ENCODE measurements around the gene KIF2A. TPM values are rescaled to one million over a fixed set of nuclear protein-coding genes. Genes with fewer than 3 reads are reported as not detected.

The KIF2A gene
- total and polyA plus RNA-seq, 2 of the 13 experiments (the other 11 are each of a cell fraction or from before 2014, with no cell fraction given): 8.5 to 19.2 TPM

- TF ChIP-seq ZHX2 (IDR thresholded peaks at IDR 0.05; ENCODE audit: low read depth) (peak; percentile 91), ZHX2 (CRISPR knock-in tag; IDR thresholded peaks at IDR 0.05; ENCODE audit: borderline replicate concordance) (no peak), ZFY (CRISPR knock-in tag; IDR thresholded peaks at IDR 0.05) (peak; percentile 66), ZNF224 (CRISPR knock-in tag; IDR thresholded peaks at IDR 0.05) (peak; percentile 90; the same call in 1 of the 2 replicates), ZSCAN21 (CRISPR knock-in tag; IDR thresholded peaks at IDR 0.05; ENCODE audit: borderline replicate concordance) (peak; percentile 78; the same call in 1 of the 2 replicates), ESRRA (CRISPR knock-in tag; IDR thresholded peaks at IDR 0.05; ENCODE audit: low read depth) (0 out of 2 replicates have a peak, but pooled peaks have one; percentile 52), RFXANK (CRISPR knock-in tag; IDR thresholded peaks at IDR 0.05) (no peak), GPBP1L1 (CRISPR knock-in tag; IDR thresholded peaks at IDR 0.05) (no peak), PATZ1 (CRISPR knock-in tag; IDR thresholded peaks at IDR 0.05) (no peak), NR2F6 (IDR thresholded peaks at IDR 0.05) (no peak), NR2F6 (CRISPR knock-in tag; IDR thresholded peaks at IDR 0.05) (no peak), NFKBIZ (CRISPR knock-in tag; IDR thresholded peaks at IDR 0.05) (peak; percentile 18; the same call in 1 of the 2 replicates), TBP (CRISPR knock-in tag; IDR thresholded peaks at IDR 0.05) (peak; percentile 50; the same call in 1 of the 2 replicates), ZNF609 (CRISPR knock-in tag; IDR thresholded peaks at IDR 0.05; ENCODE audit: borderline replicate concordance) (peak; percentile 65)
These were observed 106.7 kb downstream of the KIF2A start, which contains the start of gene IPO11 (continued) for GRCh38 chr5:62412549-62413329.
